Measurements from ENCODE around the gene CTR9.

GRCh38 chr11:10716122-10716521 is 34.9 kb upstream of the CTR9 start:
- TF ChIP-seq EZH2phosphoT487 (IDR thresholded peaks at IDR 0.05; ENCODE audit: low read depth) (no peak), CTCF (IDR thresholded peaks at IDR 0.05; ENCODE audit: low read depth, low read length) (no peak)

Measured in OCI-LY3 (cell line).